Smooth muscle cell of the brain vasculature (primary cell): ENCODE data around the gene DSCAM.

Source experiments
- DNase-seq: peaks from one replicate; pipeline ENCODE4 v3.0.0-alpha.2; 2012; ENCODE audit warnings: low read depth, low spot score

The DSCAM gene

DNA sequence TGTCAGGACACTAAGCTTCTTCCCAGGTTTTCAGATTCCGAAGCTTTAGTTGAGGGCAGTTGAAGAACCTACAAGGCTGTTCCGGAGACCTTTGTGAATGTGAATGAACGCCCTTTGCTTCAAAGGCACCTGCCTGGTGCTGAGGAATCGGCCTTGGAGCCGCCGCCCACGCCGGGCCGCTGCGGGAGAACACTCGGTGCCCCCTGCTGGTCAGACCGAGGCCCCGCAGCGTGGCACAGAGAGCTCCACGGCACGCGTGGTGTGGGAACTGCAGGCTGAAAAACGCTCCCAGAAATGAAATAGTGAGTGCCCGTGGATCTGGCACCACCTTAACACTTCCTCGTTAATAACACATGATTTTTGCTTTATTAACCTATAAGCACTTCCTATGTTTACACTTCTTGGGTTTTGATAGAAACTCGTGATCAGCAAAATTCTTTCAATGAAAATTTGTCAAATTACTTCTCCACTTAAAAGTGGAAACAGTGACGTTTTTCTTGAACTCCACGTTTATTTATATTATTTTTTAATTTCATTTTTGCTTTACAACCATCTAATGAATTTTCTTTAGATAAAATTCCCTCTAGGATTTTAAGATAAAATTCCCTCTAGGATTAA is 460.6 kb downstream of the DSCAM start:
- no peak for DNase-seq

DNA sequence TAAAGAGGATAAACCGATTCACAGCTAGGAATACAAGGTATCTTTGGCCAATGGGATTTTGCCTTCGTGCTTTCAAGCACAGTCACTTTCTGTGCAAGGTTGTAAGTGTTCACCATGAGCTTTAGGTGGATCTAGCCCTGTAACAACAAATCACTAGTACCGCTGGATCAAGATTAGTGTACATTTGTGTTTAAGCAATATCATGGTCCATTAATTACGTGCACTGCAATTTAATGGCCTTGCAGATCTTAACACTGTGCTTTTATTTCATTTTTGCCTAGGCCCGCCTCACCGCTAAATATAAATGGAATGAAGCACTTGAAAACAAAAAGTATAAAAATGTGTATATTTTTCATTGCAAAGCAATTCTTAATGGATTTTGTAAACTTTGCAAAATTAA is 461.1 kb downstream of the DSCAM start:
- no peak for DNase-seq

DNA sequence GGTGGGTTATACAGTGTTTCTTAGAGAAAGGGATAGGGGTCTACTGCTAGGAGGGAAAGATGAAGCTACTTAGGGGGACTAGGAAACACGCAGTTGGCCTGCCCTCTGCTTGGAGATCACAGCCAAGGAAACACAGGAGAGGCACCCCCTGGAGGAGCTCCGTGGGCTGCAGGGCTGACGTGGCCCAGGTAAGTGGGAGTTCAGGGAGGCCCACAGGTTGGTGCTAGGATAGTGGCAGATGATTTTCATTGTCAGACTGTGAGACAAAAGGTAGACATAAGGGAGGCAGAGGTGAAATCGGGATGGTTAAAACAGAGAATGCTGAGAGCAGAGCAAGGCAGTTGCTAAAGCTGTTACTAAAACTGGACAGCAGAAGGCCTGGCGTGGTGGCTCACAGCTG is 463.0 kb downstream of the DSCAM start:
- no peak for DNase-seq

DNA sequence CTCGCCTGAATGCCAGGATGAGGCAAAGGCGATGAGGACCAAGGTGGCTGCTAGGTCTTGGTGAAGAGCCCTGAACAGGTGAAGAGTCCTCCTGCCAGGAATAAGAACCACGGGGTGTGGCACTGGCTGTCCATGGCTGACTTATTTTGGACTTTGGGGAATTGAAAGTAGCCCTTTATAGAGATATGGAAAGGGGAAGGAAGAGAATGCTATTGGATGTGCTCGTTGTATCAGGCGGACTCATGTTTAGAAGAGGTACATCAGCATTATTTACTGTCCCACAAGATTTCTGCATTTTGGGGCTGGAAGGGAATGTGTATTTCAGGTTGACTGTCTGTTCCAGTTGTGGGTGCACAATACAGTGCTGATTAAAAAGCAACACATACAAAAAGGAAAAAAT is 465.8 kb downstream of the DSCAM start:
- DNase-seq, result no peak

DNA sequence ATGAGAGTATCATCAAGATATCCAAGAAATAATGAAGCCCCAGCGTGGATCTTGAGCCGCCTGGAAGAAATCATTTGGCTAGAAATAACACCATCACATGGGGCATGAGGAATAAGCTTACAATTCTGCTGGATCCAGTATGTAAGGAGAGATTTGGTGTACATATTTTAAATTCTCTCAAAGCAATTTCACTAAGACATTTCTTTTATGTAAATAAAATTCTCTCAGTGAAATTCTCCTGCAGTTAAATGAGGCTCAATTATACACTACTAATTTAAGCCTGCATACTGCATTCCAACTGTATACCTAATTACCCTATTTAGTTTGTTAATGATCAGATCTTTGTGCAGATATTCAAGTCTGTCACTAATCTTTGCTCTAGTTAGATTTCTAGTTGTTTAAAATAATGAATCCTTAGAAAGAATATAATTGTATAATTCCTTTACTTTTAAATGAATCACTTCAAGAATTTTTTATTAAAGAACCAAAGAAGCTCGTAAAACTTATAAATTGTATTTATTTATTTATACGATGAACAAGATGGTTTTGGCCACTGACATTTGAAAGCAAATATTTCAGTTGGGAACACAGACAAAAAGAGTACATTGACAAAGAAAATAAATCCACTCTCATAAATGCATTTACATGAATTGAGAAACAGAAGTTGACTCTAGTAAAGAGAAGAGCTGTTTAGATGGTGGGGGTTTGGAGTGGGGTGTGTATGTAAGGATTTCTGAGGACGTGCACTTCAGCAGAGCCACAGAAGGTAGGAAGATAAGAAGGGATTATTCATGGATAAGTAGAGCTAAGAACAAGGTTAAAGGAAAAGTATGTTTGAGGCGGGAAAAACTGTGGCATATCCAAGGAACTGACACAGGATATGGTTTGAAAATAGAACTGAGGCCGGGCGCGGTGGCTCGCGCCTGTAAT is 466.8 kb downstream of the DSCAM start:
- DNase-seq, result no peak

DNA sequence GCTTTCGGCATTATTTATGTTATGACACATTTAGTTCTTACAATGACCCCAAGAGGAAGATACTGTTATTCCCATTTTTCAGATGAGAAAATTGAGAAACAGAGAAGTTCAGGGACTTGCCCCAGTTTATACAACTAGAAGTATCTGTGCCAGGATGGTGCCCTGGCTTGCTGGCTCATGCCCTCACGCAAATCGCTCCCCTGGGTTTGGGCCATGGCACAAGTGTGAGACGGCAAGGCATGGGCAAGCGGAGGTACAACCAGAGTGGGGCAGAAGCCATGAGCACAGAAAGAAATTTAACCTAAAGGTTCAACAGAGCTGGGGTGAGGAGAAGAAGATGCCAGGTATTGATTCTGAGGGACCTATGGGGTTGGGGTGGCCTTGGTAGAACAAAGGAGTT is 469.8 kb downstream of the DSCAM start:
- no peak for DNase-seq

DNA sequence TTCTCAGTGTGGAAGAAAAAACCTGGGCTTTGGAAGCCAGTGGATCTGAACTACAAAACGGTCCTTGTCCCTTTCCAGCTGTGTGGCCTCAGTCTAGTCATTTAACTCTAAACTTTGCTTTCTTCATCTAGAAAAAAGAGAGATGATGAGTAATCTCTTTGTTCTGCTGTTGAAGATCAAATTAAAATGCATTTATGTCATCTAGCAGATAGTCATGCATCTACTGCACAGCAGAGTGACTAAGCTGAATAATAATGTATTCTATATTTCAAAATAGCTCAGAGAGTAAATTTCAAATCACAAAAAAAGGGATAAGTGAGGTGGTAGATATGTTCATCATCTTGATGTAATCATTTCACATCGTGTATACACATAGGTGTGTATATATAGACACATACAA is 473.2 kb downstream of the DSCAM start:
- DNase-seq, result no peak

DNA sequence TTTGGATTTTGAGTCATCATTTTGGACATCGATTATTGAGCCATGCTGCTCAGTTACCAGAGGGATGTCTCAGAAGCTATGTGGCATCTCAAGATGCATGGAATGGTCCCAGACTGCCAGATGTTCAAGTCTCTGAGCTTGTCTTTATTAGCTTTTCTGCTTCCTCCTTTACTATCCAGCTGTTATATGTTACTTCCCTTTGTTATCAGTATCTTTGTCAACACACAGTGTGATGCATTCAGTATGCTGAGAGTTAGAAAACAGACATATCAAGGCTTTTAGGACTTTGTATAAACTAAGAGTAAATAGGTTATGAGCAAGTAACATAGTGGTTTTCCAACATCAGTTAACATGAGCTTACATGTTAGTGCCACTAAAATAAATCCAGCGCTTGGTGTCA is 474.5 kb downstream of the DSCAM start:
- no peak for DNase-seq

DNA sequence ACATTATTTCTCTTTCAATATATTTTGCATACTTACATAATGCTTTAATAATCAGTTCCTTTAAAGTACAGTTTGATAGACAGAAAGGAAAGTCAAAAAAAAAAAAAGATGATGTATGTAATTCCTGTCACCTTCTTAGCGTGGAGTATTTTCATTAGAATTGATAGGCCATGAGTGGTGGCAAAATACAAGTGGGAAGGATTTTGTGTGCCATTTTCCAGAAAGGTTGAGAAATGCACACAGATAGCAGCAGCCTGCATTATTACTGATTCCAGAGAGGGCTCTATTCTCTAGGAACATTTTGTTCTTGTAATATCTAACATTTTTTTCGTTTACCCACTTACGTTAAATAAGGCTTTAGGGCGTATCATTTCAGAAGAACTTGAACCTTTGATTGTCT is 475.6 kb downstream of the DSCAM start:
- no peak for DNase-seq

DNA sequence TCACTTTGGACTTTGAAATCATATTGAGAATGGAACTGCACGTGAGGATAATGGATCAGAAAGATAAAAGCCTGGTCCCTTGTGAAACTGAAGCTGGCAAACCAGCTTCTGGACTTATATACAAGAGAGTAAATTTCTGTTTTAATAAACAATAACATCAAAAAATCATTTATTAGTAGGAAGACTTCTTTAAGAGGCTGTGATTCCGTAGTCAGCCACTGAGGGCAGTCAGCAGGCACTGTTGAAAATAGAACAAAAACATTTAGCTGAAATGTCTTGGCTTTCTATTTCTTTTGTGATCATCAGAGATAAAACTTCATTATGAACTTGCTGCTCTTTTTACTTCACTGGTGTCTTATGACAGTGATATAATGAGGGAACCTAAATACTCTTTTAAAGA is 490.3 kb downstream of the DSCAM start:
- DNase-seq, result no peak

DNA sequence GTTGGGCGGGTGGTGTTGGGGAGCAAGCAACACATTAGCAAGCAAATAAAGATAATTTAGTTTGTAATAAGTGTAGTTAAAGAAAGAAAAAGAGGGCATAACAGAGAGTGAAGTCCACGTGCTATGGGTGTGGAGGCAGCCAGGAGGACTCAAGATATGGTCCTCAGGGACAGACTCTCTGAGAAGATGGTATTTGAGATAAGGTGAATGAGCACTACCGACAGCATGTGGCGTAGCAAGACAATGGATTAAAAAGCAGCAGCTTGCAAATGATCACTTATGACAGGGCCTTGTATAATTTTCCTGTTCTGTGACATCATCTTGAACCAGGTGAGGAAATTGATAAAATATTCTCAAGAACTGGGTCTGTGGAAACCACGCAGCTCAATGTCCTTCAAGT is 491.9 kb downstream of the DSCAM start:
- DNase-seq, result no peak

DNA sequence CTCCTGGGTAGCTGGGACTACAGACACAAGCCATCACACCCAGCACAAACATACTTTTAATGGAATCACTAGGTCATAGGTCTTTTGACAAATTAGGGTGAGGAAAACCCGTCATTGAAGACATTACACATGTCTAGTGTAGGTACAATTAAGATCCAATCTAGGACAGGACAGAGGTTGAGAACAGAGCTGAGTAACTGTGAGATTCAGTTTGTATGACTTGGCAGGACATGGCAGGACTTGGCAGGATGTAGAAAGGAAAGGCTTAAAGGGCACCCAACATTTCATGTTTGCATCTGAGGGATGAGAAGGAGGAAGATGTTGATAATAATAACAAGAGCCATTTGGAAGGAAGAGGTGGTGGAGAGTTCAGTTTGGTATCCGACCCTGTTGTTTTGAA is 496.0 kb downstream of the DSCAM start:
- no peak for DNase-seq

DNA sequence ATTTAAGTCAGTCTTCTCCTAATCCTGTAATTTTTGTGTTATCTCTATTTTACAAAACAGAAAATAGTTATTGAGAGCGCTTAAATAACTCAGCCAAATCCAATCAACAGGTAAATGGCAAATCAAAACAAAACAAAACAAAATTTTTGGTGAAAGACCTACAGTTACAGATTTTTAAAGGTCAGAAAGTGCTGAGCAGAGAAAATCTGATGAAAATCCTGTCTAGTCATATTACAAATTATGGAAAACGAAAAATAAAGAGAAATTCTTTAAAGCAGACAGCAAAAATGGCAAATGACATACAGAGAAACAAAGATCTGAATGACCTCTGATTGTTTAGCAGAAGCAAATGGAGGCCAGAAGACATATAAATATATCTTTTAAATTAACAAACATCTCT is 497.4 kb downstream of the DSCAM start:
- DNase-seq, result no peak

DNA sequence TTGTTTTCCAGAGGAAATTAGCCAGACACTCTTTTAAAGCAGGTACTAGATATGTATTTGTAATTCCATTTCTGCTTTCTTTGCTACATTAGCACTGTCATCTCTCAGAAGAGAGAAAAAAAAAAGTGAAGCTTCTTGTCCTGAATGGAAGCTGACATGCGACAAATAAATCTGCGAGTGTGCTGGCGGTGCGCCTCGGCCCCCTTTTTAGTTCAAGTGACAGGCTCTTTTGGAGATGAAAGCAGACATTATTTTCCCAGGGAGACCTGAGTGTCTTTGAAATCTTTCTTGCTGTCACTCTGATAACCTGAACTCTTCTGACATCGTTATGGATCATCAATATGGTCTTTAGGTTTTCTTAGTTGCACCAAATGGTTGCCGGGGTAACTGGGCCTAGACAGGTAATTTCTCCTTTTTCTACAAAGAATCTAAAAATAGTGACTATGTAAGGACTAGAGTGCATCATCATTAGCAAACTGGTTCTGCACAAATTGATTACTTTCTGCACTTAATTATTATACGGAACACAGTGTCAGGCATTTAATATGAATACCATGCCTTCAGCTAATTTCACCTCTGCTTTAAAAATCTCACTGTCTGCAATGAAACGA is 501.1 kb downstream of the DSCAM start:
- DNase-seq, result no peak

DNA sequence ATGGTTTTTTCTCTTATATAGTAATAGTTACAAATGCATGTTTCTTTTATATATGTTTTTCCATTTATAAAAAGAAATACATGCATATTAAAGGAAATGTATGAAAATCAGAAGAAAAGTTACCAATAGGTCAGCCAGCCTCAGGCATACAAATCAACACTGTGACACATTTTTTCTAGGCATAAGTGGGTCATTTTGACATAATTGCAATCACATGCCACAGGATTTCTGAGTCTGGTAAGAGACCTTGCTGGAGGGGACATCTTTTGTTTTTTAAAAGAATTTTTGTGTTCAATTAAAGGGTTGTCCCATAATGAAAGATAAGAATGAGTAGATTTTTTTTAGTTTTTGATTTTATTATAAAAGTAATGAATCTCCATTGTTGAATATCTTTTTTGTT is 506.6 kb downstream of the DSCAM start:
- DNase-seq, result no peak

DNA sequence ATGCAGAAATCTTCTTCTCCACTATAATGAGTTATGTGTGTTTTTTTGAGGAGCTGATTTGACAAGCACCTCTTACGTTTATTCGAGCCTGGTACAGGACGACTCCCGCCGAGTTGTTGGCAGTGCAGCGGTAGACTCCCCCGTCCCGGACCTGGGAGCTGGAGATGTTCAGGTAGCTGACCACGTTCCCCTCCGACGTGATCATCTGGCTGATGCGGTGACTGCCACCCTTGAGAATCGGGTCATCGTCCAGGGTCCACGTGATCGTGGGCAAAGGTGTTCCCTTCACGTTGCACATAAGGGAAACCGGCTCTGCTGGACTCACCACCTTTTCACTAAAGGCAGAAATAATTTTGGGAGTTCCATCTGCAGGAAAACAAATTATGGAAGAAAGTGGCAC is 507.9 kb downstream of the DSCAM start:
- no peak for DNase-seq

DNA sequence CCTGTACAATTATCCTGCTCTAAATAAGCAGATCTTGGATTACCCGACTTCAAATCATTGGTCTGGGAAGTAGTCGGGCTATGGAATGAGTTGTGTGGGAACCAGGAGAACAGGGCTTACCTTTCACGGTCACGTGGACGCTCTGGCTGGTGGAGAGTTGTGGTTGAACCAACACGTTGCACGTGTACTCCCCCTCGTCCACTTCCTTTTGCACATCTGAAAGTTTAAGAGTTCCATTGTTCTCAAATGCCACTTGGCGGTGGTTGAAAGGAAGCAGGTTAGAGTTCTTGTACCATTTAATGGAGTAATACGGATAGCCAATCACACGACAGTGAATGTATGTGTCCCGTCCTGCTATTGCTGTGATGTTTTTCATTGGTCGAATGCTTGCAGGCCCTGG is 509.0 kb downstream of the DSCAM start:
- DNase-seq, result no peak

DNA sequence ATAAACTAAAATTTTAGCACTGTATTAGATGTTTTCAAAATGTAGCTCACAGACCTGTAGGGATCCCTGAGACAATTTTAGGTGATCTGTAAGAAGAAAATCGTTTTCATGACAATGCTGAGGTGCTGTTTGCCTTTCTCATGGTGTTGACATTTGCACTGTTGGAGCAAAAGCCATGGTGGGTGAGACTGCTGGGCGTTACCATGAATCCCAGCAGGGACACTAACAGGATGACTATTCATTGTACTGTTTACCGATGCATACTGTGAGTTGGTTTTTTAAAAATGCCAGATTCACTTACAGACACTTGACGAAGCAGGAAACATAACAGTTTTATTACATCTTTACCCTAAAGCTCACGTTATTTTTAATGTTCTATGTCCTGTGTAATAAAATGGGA is 511.3 kb downstream of the DSCAM start:
- no peak for DNase-seq

DNA sequence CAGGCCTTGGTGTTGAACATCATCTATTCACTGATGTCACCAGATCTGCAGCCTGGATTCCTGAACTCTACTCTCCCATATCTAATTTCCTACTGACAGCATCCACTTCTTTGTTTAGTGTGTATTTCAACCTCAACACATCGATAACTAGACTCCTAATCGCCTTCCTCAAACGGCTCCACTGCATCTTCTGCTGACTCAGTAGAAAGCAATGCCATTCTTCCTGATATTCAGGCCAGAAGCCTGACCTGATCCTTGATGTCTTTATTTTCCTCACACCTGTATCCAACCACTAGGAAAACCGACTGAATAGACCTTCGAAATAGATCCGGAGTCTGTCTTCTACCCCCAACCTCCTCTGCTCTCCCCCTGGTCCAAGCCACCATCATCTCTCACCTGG is 512.8 kb downstream of the DSCAM start:
- no peak for DNase-seq

DNA sequence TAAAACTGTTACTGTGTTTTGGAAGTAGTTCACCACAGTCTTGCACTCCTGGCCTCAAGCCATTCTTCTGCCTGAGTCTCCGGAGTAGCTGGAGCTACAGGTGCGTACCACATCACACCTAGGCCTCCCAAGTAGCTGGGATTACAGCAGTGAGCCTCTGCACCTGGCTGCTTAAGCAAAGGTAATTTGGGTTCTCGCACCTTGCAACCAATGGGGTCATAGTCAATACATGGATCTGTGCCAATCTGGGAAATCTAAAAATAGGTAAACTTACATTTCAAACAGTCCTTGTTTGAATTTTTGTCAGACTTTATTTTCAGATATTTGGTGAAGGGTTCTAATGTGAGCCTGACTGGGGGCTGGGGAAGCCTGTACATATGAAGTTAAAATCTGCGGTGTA is 513.2 kb downstream of the DSCAM start:
- no peak for DNase-seq

DNA sequence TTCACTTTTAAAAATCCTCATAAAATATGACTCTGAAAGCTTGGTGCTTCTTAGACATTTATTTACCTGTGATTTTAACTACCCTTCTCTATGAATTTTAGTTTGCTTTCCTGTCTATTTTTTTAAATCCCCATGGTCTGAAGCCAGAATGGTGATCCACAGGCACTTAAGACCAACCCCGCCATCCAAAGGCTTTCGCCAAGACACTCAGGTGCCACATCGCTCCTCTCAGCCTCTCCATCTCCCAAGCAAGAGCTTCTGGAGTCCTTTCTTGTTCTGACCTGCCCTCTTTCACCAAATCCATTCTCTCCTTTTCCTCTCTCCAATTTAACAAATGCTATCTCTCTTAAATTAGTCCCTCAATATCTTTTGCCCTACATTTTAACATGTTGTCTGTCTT is 515.2 kb downstream of the DSCAM start:
- no peak for DNase-seq

DNA sequence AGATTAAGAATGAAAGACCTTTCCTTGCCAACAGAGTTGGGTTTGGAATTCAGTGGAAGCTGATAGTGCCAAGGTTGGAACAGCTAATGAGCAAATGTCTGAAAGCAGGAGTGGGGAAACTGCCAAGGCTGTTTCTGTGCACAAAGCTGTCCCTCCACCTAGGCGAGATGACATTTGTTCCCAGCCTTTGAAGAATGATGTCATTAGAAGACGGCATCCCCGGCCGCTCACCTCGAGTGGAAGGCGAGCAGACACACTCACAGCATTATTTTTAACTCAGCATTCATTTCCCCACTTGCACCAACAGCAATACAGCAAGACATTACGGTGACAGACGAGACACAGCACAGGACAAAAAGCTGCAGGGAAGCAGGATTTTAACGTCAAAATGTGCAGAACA is 515.8 kb downstream of the DSCAM start:
- DNase-seq, result no peak

DNA sequence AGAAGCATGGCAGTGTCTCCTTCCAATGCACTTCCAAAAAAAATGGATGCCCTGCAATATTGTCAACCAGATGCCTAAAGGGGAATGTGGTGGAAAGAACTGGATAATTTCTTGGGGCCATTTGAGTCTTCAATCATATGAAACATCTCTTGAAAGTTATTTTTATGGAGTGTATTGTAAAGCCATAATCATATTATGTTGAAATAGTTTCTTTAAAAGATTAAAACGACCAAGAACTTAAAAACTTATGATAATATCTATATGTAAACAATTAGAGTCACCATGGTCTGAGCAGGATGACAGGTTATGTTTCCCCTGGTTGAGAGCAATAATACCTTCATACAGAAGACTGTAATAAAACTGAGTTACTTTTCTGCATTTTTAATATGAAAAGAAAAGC is 522.6 kb downstream of the DSCAM start:
- DNase-seq, result no peak
